ENCODE results near the gene KIF16B. TPM values are rescaled to one million over a fixed set of nuclear protein-coding genes. Genes with fewer than 3 reads are reported as not detected.

Gene KIF16B
- total RNA-seq, result 10 to 100 TPM; 23.8 to 47.9 (median 36.9) TPM

- Histone ChIP-seq H3K36me3 (no peaks in the 10 kb centered on the region), H3K4me1 (no peaks in the 10 kb centered on the region)
- intact Hi-C loops (cut with DNase I; ENCODE audit: low total_unique reads), result no loop called here
Observed at GRCh38 chr20:16573001-16573965, at the start of gene KIF16B. Gene KIF16B, minus strand, starts transcription at chr20:16573448. Its CDS starts 173 bp downstream, at chr20:16573275.

DNA sequence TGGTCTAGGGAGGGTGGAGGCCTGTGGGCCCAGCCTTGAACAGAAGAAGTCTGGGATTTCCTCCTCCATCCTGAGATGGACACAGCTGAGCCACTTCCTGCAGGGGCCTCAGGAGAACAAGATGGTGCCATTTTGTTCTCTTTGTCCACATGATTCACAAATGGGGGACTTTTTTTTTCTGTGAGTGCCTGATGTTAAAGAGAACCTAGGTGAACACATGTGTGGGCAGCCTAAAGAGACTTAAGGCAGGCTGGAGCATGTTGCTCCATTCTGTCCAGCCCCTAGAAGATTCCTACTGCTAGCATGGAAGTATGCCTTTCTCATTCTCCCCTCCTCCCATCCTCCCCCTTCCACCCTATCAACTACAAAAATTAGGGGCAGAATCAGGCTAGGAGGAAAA, 49.3 kb upstream of the KIF16B start:
- H3K36me3 ChIP-seq, result no peaks in the 10 kb centered on the region
- no peaks in the 10 kb centered on the region for H3K9me3 ChIP-seq
- intact Hi-C loops (cut with DNase I; ENCODE audit: low total_unique reads), result no loop called here
- H3K4me3 ChIP-seq, result no peak overlapping the region
- no peak for DNase-seq (ENCODE audit: low spot score in 2 of 2)
- TF ChIP-seq CTCF (IDR thresholded peaks at IDR 0.05), result no peak
- TF ChIP-seq POLR2A (IDR thresholded peaks at IDR 0.05), result no peak
- no peak for TF ChIP-seq POLR2AphosphoS5 (IDR thresholded peaks at IDR 0.05)
- no peaks in the 10 kb centered on the region for H3K27me3 ChIP-seq
- no peak overlapping the region for H3K27ac ChIP-seq
- no peaks in the 10 kb centered on the region for H3K4me1 ChIP-seq

More at GRCh38 chr20:16573001-16573965, at the start of gene KIF16B:
- peak; percentile 26 to 51 (median 36) for TF ChIP-seq POLR2AphosphoS5 (IDR thresholded peaks at IDR 0.05)
- TF ChIP-seq CTCF (IDR thresholded peaks at IDR 0.05), result no peak
- TF ChIP-seq POLR2A (IDR thresholded peaks at IDR 0.05), result no peak
- Histone ChIP-seq H3K27ac (peak within 1 kb of the TSS; percentile 93 to 94), H3K27me3 (no peaks in the 10 kb centered on the region), H3K9me3 (no peaks in the 10 kb centered on the region), H3K4me3 (peak within 1 kb of the TSS; percentile 78 to 93 (median 87))
- peak; percentile 90 to 95 for DNase-seq (ENCODE audit: low spot score in 2 of 2)

DNA sequence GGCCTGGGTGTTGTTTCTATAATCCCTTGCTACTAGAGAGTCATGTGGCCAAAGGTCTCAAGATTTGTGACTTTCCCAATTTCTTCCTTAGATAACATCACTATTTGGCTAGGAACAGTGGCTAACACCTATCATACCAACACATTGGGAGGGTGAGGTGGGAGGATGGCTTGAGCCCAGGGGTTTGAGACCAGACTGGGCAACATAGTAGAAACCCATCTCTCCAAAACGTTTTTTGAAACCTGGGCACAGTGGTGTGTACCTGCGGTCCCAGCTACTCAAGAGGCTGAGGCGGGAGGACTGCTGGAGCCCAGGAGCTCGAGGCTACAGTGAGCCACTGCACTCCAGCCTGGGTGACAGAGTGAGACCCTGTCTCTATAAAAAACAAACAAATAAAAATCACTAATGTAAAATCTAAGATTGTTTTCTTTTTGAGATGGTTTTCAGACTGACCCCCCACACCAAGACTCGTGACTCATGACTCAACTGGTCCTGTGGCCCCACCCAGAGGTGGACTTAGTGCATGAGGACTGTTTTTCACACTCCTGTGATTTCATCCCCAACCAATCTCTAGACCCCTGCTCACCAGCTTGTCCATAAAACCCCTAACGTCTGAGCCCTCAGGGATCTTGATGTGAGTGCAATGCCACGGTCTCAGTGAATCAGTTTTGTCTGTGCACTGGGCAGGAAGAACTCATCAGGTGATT, 48.3 kb upstream of the KIF16B start:
- Histone ChIP-seq H3K36me3 (no peaks in the 10 kb centered on the region), H3K4me3 (no peak overlapping the region), H3K27ac (no peak overlapping the region), H3K4me1 (no peaks in the 10 kb centered on the region), H3K27me3 (no peaks in the 10 kb centered on the region), H3K9me3 (no peaks in the 10 kb centered on the region)
- no peak for DNase-seq (ENCODE audit: low spot score in 2 of 2)
- intact Hi-C loops (cut with DNase I; ENCODE audit: low total_unique reads), result no loop called here
- no peak for TF ChIP-seq POLR2AphosphoS5 (IDR thresholded peaks at IDR 0.05)
- no peak for TF ChIP-seq CTCF (IDR thresholded peaks at IDR 0.05)
- TF ChIP-seq POLR2A (IDR thresholded peaks at IDR 0.05), result no peak

- Histone ChIP-seq H3K36me3 (no peaks in the 10 kb centered on the region), H3K27ac (no peak overlapping the region), H3K4me3 (no peak overlapping the region), H3K27me3 (no peaks in the 10 kb centered on the region), H3K9me3 (no peaks in the 10 kb centered on the region), H3K4me1 (no peaks in the 10 kb centered on the region)
- TF ChIP-seq CTCF (IDR thresholded peaks at IDR 0.05), result no peak
- TF ChIP-seq POLR2AphosphoS5 (IDR thresholded peaks at IDR 0.05), result no peak
- TF ChIP-seq POLR2A (IDR thresholded peaks at IDR 0.05), result no peak
- intact Hi-C loops (cut with DNase I; ENCODE audit: low total_unique reads), result no loop called here
- no peak for DNase-seq (ENCODE audit: low spot score in 2 of 2)
Observed at GRCh38 chr20:16620961-16621360, 47.7 kb upstream of the KIF16B start.

DNA sequence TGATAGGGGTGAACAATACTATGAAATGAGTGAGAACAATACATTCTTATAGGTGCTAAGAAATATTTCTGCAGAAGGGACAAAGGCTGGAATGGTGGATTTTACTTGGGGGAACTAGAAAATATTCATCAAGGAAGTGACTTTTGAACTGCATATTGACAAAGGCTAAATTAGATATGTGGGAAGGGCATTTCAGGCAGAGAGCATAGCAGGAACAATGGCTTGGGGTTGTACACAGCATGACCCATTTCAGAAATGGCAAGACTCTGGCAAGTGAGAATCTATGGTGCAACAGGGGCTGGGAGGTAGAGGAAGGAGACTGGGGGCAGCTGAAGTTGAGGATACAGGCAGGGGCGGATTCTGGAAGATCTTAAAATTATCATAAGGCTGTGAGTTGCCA, 46.7 kb upstream of the KIF16B start:
- no peaks in the 10 kb centered on the region for H3K36me3 ChIP-seq
- no peaks in the 10 kb centered on the region for H3K4me1 ChIP-seq
- TF ChIP-seq POLR2AphosphoS5 (IDR thresholded peaks at IDR 0.05) (no peak), CTCF (IDR thresholded peaks at IDR 0.05) (no peak), POLR2A (IDR thresholded peaks at IDR 0.05) (no peak)
- no peak overlapping the region for H3K27ac ChIP-seq
- DNase-seq (ENCODE audit: low spot score in 2 of 2), result no peak
- no peaks in the 10 kb centered on the region for H3K27me3 ChIP-seq
- intact Hi-C loops (cut with DNase I; ENCODE audit: low total_unique reads), result no loop called here
- no peaks in the 10 kb centered on the region for H3K9me3 ChIP-seq
- H3K4me3 ChIP-seq, result no peak overlapping the region

All from breast epithelium (tissue), 4 donors.